ENCODE data around the gene MBNL2. TPM values are rescaled to one million over a fixed set of nuclear protein-coding genes. Genes with fewer than 3 reads are reported as not detected.

Gene MBNL2
- total and polyA plus RNA-seq, 2 of the 13 experiments (the other 11 are each of a cell fraction or from before 2014, with no cell fraction given) = 30.8 to 59.0 TPM

DNA sequence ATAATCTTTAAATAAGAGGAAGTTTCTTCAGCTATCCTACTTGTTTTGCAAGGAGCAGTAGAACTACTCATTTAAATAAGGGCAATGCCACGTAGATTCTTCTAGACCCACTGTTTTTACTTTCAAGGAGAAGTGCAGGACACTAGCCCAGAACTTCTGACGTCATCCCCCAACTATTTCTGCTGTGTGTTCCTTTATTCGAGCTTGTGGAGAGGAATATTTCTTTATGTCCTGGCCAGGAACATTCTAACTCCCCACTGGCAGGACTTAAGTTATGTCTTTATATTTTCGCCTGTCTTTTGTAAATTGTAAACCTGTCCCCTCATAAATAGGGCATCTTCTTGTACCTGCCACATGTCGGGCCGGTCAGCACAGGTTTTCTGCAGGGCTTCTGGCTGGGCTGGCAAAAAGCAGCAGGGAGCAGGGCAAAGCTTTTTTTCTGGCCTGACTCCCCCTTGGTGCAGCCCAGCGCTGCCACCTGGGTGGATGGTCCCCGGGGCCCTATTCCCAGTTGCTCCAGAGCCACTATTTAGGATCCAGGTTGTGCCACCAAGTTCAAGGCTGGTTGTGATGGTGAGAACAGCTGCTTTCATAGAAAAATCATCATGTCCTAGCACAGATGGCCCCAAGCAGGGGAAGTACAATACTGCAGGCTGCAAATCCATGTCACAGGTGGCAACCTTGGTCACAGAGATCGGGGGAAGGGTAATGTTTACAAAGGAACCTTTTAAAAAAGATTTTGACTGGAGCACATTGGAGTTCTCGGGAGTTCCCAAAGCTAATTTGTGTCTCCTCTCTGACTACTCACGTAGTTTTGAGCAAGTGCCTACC, 1.8 kb downstream of the MBNL2 start (continued):
- TF ChIP-seq MAX (IDR thresholded peaks at IDR 0.05) = peak; percentile 33; the same call in 1 of the 2 replicates
- peak; percentile 72 for TF ChIP-seq ZNF687 (CRISPR knock-in tag; IDR thresholded peaks at IDR 0.05)
- peak; percentile 40; the same call in 1 of the 2 replicates for TF ChIP-seq FOXP4 (CRISPR knock-in tag; IDR thresholded peaks at IDR 0.05)
- 0 out of 2 replicates have a peak, but pooled peaks have one; percentile 25 for TF ChIP-seq RXRB (CRISPR knock-in tag; IDR thresholded peaks at IDR 0.05; ENCODE audit: borderline replicate concordance)
- TF ChIP-seq ZNF616 (CRISPR knock-in tag; IDR thresholded peaks at IDR 0.05; ENCODE audit: low read depth) = no peak
- no peak for TF ChIP-seq ZNF878 (CRISPR knock-in tag; IDR thresholded peaks at IDR 0.05)
- TF ChIP-seq SALL1 (CRISPR knock-in tag; IDR thresholded peaks at IDR 0.05) = peak; percentile 48; the same call in 1 of the 2 replicates
